ENCODE results near the gene XPO4. TPM values are rescaled to one million over a fixed set of nuclear protein-coding genes. Genes with fewer than 3 reads are reported as not detected.
"Not testable (repeated sequence)": the region's sequence is repeated elsewhere in the genome, so short reads cannot be mapped to it uniquely, and the experiment has no call there.

Gene XPO4
- total RNA-seq, 1 donor from 2014 or later: 23.0 TPM

DNA sequence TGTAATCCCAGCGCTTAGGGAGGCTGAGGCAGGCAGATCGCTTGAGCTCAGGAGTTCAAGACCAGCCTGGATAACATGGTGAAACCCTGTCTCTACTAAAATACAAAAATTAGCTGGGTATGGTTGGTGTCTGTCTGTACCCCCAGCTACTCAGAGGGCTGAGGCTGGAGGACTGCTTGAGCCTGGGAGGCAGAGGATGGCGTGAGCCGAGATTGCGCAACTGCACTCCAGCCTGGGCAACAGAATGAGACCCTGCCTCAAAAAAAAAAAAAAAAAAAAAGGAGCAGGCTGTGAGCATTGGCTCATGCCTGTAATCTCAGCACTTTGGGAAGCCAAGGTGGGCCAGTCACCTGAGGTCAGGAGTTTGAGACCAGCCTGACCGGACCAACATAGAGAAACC lies 12.0 kb downstream of the XPO4 start:
- not testable (repeated sequence) for DNase-seq

DNA sequence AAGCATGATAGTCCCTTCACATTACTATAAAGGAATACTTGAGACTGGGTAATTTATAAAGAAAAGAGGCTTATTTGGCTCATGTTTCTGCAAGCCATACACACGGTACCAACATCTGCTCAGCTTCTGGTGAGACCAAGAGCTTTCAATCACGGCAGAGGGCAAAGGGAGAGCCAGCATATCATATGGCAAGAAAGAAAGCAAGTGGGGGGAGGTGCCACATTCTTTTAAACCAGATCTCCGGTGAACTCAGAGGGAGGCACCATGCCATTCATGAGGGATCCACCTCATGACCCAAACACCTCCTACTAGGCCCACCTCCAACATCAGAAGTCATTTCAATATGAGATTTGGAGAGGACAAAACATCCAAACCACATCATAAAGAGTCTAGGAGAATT lies 20.3 kb downstream of the XPO4 start:
- DNase-seq: no peak

- no peak for DNase-seq
These were observed 24.6 kb downstream of the XPO4 start for GRCh38 chr13:20877902-20878301.

DNA sequence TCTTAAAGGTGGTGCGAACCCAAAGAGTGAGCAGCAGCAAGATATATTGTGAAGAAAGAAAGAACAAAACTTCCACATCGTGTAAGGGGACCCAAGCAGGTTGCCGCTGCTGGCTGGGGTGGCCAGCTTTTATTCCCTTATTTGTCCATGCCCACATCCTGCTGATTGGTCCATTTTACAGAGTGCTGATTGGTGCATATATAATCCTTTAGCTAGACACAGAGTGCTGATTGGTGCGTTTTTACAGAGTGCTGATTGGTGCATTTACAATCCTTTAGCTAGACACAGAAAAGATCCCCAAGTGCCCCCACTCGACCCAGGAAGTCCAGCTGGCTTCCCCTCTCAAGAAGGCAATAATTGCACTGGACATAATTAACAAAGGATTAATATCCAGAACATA lies 25.7 kb downstream of the XPO4 start:
- DNase-seq: not testable (repeated sequence)

DNA sequence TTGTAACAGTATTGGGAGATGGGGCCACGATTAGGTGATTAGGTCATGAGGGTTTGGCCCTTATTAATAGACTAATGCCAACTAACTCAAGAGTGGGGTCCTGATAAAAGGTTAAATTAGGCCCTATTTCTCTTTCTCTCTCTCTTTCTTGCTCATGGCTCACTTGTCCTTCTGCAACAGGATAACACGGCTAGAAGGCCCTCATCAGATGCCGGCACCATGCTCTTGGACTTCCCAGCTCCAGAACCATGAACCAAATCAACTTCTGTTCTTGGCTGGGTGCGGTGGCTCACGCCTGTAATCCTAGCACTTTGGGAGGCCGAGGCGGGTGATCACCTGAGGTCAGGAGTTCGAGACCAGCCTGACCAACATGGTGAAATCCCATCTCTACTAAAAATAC lies 28.1 kb downstream of the XPO4 start:
- DNase-seq: not testable (repeated sequence)

DNA sequence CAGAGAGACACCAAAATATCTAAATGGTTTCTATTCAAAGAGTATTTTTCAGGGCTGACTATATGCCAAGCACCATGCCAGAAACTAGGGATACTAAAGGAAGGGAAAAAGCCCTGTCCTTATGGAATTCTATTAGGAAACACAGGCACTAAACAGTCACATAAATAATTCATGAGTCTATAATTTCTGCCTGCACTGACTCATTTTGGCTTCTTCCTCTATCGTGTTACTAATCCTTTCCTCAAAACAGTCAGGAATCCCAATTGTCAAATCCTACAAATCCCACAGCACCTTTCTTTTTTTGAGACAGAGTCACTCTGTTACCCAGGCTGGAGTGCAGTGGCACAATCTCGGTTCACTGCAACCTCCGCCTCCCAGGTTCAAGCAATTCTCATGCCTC lies 29.2 kb downstream of the XPO4 start:
- DNase-seq: no peak

GRCh38 chr13:20870829-20871228 lies 31.7 kb downstream of the XPO4 start:
- no peak for DNase-seq

- no peak for DNase-seq
These were observed 33.0 kb downstream of the XPO4 start for GRCh38 chr13:20869540-20869939.

- no peak for DNase-seq
These were observed 35.1 kb downstream of the XPO4 start for GRCh38 chr13:20867408-20867807.

GRCh38 chr13:20861666-20862065 lies 40.9 kb downstream of the XPO4 start:
- not testable (repeated sequence) for DNase-seq

DNA sequence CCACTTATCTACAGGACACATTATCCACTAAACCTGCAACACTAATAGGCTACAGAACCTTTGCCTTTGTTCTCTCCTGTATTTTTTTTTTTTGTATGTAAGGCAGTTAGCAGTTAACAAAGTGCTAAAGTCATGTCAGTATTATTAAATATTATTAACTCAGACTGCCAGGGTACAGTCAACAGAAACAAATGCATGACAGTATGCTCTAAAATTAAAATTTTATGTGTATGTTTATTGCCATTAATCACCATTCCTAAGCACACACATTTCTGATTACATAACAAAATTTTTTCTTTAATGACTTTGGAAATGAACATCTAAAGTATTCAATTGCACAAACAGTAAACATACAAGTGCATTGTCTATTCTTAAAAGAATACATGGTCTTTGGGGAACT lies 41.7 kb downstream of the XPO4 start:
- no peak for DNase-seq

DNA sequence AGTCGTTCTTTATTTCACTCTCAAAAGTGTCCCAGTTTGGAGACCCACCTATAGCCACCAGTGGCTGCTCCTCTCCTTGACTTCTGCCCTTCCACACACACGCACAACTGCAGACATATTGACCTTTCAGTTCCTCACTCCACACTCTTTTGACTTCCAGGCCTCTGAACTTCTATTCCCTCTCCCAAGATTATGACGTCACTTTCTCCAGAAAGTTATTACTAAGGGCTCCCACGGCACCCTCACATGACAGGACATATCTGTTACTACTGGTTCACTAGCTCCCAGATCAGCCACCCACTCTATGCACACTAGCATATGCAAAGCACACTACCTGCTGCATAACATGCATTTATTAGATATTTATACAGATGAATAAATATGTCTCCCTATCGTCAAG lies 45.9 kb downstream of the XPO4 start:
- no peak for DNase-seq

DNA sequence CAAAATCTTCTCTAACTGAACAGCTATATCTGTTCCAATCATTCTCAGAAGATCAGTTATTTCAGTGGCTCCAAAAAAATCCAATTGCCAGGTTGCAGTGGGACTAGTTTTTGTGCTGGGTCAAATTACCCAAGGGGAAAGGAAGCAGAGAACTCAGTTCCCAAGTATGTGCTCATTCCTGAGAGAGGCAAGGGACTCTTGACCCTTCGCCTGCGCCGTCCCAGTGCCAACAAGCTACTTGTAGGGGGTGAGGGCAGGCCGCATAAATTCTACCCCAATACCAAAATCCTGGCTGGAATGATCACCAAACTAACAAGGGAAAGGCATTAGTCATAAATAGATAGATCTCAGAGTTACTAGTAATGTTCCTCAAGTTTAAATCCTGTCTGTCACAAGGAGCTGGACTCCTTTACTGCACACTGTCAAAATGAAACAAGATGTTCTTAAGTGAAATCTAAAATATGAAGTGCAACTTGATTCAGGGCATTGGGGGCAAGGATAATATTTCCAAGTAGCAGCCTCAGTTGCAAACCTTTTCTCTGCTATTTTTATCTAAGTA lies 50.6 kb downstream of the XPO4 start:
- DNase-seq: no peak

DNA sequence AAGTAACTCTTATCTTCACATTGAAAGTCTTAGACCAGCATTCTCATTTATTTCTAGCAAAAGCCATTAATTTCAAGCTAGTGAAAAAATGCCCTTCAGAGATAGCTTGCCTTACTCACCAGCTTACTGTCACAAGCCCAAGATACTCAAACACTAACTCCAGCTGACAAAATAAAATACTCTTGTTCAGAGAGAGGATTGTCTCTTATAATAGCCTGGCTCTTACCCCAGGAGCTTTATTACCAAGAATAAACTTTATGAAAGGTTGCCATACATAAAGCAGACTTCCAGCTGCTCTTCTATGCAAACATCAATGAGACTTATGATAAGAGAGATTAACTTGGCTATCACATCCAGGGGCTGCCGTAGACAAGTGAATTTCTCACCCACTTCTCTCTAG lies 53.6 kb downstream of the XPO4 start:
- no peak for DNase-seq

- no peak for DNase-seq
These were observed 54.3 kb downstream of the XPO4 start for GRCh38 chr13:20848203-20848602.

- no peak for DNase-seq
These were observed 55.2 kb downstream of the XPO4 start for GRCh38 chr13:20847296-20847695.

- DNase-seq: peak; percentile 69
These were observed 59.4 kb downstream of the XPO4 start for GRCh38 chr13:20843166-20843565.

- DNase-seq: no peak
These were observed 62.0 kb downstream of the XPO4 start for GRCh38 chr13:20840568-20840967.

- no peak for DNase-seq
These were observed 68.5 kb downstream of the XPO4 start for GRCh38 chr13:20833900-20834679.

DNA sequence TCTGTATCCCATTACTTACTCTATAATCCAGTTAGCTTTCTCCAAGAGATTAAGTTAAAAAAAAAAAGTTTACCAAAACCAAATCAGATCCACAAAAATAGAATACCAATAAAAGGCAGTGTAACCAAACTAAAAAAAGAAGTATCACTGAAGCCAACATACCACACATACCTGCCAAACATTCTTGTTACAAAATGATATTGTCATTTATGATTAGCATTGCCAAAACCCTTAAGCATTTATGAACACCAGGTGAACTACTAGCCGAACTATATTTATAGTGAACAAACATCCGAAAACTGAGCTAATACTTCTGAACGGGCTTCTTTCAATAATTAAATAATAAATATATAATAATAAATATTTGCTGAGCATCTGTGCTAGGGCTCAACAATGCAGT lies 69.7 kb downstream of the XPO4 start:
- DNase-seq: no peak

- DNase-seq: no peak
These were observed 70.6 kb downstream of the XPO4 start for GRCh38 chr13:20831933-20832332.

DNA sequence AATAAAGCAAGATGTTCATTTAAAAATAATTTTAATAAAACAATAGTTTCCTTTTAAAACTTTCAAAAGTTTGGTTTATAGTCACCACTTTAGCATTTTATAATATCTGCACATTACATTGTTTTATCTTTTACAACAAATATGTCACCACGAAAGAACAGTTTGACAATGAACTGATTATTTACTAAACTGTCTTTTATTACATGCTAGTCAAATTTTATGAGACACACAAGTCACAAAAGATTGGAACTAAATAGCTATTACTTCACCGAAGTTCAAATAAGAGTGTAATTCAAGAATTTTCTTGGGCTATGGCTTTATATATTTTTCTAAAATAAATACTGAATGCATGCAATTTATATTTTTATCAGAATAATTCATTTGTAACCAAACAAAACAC lies 71.3 kb downstream of the XPO4 start:
- DNase-seq: no peak

GRCh38 chr13:20828539-20829364 lies 73.8 kb downstream of the XPO4 start:
- peak; percentile 57 for DNase-seq

Measured in skin of body (tissue), 2 donors.